ENCODE measurements around the gene ZFYVE9.

The ZFYVE9 gene

DNA sequence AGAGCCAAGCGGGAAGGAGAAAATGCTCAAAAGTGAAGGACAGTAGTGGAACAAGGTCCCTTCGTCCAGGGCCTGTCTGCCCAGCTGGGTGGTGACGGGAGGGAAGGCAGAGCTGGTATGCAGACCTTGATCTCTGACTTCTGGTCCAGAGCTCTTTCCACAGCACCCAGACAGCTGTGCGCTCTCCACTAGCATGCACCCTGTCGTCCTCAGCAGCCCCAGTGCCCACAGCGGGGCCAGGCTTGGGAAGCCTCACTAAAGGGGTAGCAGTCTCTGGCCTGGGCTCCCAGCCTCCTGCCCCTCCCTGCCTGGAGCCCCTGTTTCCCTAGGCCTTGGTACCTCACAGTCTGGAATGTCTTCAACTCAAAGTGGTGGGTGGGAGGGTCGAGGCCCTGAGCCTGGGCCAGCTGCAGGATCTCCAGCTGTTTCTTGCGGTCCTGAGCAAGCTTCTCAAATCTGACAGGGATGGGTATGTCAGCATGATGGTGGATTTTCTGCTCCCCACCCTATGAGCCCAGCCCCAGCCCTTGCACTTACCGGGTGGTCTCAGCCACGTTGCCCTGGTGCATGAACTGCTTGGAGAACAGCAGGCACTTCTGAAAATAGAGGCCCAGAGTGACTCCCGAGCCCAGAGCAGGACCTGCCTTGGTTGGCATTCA, 214.1 kb downstream of the ZFYVE9 start:
- no peak for TF ChIP-seq TAF1 (IDR thresholded peaks at IDR 0.05; ENCODE audit: borderline replicate concordance, low read depth, low read length)
- TF ChIP-seq POLR2A (IDR thresholded peaks at IDR 0.05; ENCODE audit: low read depth, low read length), result no peak
- no peak for TF ChIP-seq POLR2AphosphoS5 (IDR thresholded peaks at IDR 0.05; ENCODE audit: low read depth, low read length)
- DNase-seq (ENCODE audit: insufficient read length) (no peak), FAIRE-seq (no peak)

GRCh38 chr1:52356818-52357355, 215.0 kb downstream of the ZFYVE9 start:
- TF ChIP-seq POLR2A (IDR thresholded peaks at IDR 0.05; ENCODE audit: low read depth, low read length), result no peak
- no peak for TF ChIP-seq POLR2AphosphoS5 (IDR thresholded peaks at IDR 0.05; ENCODE audit: low read depth, low read length)
- TF ChIP-seq TAF1 (IDR thresholded peaks at IDR 0.05; ENCODE audit: borderline replicate concordance, low read depth, low read length), result no peak
- FAIRE-seq (no peak), DNase-seq (ENCODE audit: insufficient read length) (no peak)

GRCh38 chr1:52357397-52357796, 215.5 kb downstream of the ZFYVE9 start:
- no peak for TF ChIP-seq POLR2AphosphoS5 (IDR thresholded peaks at IDR 0.05; ENCODE audit: low read depth, low read length)
- TF ChIP-seq POLR2A (IDR thresholded peaks at IDR 0.05; ENCODE audit: low read depth, low read length), result no peak
- TF ChIP-seq TAF1 (IDR thresholded peaks at IDR 0.05; ENCODE audit: borderline replicate concordance, low read depth, low read length), result no peak
- DNase-seq (ENCODE audit: insufficient read length) (no peak), FAIRE-seq (no peak)

DNA sequence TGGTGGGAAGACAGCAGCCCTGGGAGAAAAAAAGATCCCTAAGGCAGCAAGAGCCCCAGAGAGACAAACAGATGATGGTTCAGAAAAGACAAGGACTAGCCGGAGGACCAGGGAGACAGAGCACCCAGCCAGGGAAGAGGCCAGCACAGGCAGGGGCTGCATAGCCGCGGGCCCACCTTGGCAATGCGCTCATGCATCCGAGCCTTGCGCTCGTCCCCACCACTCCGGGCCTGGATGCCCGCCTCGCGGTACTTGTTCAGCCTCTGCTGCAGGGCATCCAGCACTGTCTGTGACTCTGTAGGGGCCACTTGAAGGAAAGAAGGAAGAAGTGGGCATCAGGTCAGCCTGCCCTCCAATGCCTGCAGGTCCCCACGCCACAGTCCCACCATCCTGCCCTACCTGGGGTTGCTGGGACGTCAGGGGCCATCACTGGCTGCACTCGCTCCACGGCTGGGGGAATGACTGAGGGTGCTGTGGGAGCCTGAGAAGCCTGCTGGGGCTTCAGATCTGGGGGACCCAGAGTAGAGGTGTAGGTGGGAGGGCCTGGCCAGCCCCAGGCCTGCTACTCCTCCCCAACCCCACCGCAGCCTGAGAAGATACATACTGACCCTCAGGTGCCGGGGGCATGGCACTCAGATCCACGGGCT, 217.1 kb downstream of the ZFYVE9 start:
- DNase-seq (ENCODE audit: insufficient read length), result no peak
- no peak for FAIRE-seq
- TF ChIP-seq POLR2A (IDR thresholded peaks at IDR 0.05; ENCODE audit: low read depth, low read length) (no peak), TAF1 (IDR thresholded peaks at IDR 0.05; ENCODE audit: borderline replicate concordance, low read depth, low read length) (no peak), POLR2AphosphoS5 (IDR thresholded peaks at IDR 0.05; ENCODE audit: low read depth, low read length) (no peak)

DNA sequence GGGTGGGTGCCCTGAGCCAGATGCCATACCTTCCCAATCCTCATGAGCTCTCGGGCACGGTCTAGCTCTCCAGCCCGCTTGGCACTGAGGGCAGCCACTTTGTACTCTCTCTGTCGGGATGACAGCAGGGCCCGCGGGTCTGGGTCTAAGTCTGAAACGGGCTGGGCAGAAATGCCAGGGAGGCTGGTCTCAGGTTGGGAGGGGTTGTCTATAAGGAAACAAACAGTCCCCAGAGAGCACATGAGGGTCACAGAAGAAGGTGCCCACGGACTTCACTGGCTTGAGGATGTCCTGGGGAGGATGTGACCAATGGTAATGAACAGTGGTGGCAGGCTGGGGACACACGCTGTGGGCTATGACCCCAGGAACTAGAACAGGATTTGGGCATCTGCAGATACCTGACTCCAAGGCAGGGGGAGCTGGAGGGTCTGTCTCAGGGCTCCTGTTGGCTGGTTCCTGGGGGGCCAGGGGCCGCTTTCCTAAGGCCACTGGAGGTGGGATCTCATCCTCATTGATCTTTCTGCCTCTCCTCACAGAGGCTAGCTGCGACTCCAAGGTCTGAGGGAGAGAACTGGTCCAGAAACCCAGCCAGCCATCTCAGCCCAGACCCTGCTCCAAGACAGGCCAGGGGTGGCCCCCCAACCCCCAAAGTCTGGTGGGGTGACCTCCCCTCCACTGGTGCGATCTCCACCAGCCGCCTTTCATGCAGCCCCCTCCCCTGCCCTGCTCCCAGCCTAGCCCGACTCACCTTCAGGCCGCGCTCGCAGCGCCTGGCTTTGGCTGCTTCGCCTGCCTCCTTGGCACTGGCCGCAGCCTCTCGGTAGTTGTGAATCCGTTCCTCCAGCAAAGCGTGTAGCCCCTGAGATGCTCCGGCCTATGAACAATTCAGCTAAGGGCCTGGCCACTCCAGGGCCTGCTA, 218.0 kb downstream of the ZFYVE9 start:
- DNase-seq (ENCODE audit: insufficient read length) (no peak), FAIRE-seq (no peak)
- TF ChIP-seq POLR2A (IDR thresholded peaks at IDR 0.05; ENCODE audit: low read depth, low read length) (no peak), TAF1 (IDR thresholded peaks at IDR 0.05; ENCODE audit: borderline replicate concordance, low read depth, low read length) (no peak), POLR2AphosphoS5 (IDR thresholded peaks at IDR 0.05; ENCODE audit: low read depth, low read length) (no peak)

GRCh38 chr1:52360595-52360968, 218.7 kb downstream of the ZFYVE9 start:
- DNase-seq (ENCODE audit: insufficient read length) (no peak), FAIRE-seq (no peak)
- TF ChIP-seq POLR2A (IDR thresholded peaks at IDR 0.05; ENCODE audit: low read depth, low read length), result no peak
- TF ChIP-seq TAF1 (IDR thresholded peaks at IDR 0.05; ENCODE audit: borderline replicate concordance, low read depth, low read length), result no peak
- TF ChIP-seq POLR2AphosphoS5 (IDR thresholded peaks at IDR 0.05; ENCODE audit: low read depth, low read length), result no peak

GRCh38 chr1:52364235-52364839, 222.4 kb downstream of the ZFYVE9 start:
- FAIRE-seq (no peak), DNase-seq (ENCODE audit: insufficient read length) (no peak)
- TF ChIP-seq POLR2AphosphoS5 (IDR thresholded peaks at IDR 0.05; ENCODE audit: low read depth, low read length) (no peak), POLR2A (IDR thresholded peaks at IDR 0.05; ENCODE audit: low read depth, low read length) (no peak)

DNA sequence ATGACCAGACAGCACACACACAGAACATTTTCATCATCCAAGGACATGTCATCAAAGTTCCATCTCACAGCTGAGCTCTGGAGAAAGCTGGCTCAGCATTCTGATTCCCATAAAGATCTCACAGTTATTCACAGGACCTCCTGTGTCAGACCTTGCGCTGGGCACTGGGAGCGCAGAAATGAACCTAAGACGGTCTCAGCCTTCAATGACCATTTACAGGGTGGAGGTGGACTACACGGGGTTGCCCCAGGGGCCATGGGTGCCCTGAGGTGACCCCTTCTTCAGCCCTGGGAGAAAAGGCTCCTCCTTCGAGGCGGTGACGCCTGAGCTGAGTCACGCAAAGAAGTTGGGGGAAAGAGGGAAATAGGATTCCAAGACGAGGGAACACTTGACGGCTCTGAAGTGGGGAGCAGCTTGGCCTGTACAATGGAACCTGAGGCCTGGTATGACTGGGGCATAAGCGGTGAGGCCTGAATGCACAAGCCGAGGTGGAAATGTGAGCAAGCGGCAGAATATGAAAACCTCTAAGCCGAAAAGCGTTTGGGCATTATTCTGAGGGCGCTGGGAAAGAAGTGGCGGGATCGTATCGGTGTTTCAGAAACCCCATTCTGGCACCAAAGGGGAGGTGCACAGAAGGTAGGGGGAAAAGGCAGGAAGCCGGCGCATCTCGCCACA, 223.3 kb downstream of the ZFYVE9 start:
- TF ChIP-seq TAF1 (IDR thresholded peaks at IDR 0.05; ENCODE audit: borderline replicate concordance, low read depth, low read length), result no peak
- no peak for TF ChIP-seq POLR2A (IDR thresholded peaks at IDR 0.05; ENCODE audit: low read depth, low read length)
- DNase-seq (ENCODE audit: insufficient read length) (no peak), FAIRE-seq (no peak)

DNA sequence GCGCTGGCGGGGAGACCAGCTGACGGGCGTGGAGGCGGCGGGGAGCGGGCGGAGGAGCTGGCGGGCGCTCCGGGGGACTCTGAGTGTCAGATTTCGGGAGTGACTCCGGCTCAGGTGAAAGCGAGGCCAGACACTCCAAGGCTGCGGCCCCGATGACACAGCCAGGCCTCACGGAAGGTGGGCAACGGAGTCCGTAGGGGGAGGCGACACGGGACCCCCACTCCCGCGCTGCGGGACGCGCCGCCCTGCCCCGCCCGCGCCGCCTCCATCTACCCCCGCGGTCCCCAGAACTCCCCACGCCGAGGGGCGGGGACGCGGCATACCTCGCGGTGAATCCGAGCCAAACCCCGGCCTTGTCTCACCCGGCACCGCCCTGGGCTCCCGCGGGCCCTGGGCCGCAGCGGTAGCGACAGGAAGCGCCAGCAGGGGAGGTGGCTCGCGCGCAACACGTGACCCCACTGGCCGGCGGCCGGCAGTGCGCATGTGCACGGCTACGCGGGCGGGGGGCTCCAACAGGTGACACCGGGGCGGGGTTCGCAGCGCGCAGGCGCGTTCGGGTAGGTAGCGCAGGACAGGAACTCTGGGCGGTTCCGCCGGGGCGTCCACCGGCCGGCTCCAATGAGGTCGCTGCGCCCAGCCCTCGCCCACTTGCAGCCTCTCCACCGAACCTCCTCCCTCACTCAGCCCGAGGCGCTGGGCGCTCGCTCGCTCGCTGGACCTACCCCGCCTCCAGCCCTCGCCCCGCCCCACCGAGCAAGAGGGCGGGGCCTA, 224.0 kb downstream of the ZFYVE9 start, which contains the start of gene CC2D1B:
CC2D1B (minus strand) TSS at position 460 of the 771 bp plus-strand sequence. CDS start 1,585 bp downstream, outside the sequence.
- FAIRE-seq (peak; percentile 99), DNase-seq (ENCODE audit: insufficient read length) (peak; percentile 96)
- TF ChIP-seq TAF1 (IDR thresholded peaks at IDR 0.05; ENCODE audit: borderline replicate concordance, low read depth, low read length) (peak; percentile 74; the same call in 1 of the 2 replicates), POLR2AphosphoS5 (IDR thresholded peaks at IDR 0.05; ENCODE audit: low read depth, low read length) (peak; percentile 84), POLR2A (IDR thresholded peaks at IDR 0.05; ENCODE audit: low read depth, low read length) (peak; percentile 97)

GRCh38 chr1:52366517-52366827, 224.6 kb downstream of the ZFYVE9 start:
- FAIRE-seq, result no peak
- DNase-seq (ENCODE audit: insufficient read length), result no peak
- TF ChIP-seq POLR2A (IDR thresholded peaks at IDR 0.05; ENCODE audit: low read depth, low read length), result no peak
- no peak for TF ChIP-seq TAF1 (IDR thresholded peaks at IDR 0.05; ENCODE audit: borderline replicate concordance, low read depth, low read length)
